ENCODE data around the gene SIT1. TPM values are rescaled to one million over a fixed set of nuclear protein-coding genes. Genes with fewer than 3 reads are reported as not detected.

Gene SIT1
- total RNA-seq, 6 donors from 2014 or later = 1.1 to 3.1 (median 1.8) TPM; not detected in 1

DNA sequence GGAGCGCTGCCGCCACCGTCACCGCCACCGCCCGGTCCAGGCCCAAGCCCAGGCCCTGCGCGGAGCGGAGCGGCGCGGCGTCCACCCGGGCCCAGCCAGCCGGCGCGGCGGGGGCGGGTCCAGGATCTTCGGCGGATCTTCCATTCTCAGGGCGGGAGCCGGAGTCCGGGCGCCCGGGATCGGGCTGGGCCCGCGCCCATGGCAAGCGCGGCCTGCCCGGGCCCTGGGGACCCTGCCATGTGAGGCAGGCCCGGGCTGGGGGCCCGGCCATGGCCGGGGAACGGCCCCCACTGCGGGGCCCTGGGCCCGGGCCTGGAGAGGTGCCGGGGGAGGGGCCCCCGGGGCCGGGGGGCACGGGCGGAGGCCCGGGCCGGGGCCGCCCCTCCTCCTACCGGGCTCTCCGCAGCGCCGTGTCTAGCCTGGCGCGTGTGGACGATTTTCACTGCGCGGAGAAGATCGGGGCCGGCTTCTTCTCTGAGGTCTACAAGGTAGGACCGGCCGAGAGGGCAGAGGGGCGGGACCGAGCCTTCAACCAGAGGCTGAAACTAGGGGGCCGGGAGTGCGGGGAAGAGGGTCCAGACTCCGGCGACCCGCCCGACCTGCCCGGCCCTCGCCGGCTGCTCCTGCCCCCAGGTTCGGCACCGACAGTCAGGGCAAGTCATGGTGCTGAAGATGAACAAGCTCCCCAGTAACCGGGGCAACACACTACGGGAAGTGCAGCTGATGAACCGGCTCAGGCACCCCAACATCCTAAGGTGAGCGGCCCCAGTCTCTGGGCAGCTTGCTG lies 45.2 kb downstream of the SIT1 start:
- no peak for ATAC-seq (ENCODE audit: low FRiP score in 2 of 2)
- H3K27me3 ChIP-seq = no peaks in the 10 kb centered on the region
- no peaks in the 10 kb centered on the region for H3K9me3 ChIP-seq
- peaks cover 18 to 29% (median 28%) of the 10 kb centered on the region in 4 donors for H3K36me3 ChIP-seq
- 0% methylated on average over 16 to 19 of the region's 76 CpGs for WGBS, 2 donors
- TF ChIP-seq POLR2AphosphoS5 (IDR thresholded peaks at IDR 0.05) (no peak), EP300 (IDR thresholded peaks at IDR 0.05) (no peak), POLR2A (IDR thresholded peaks at IDR 0.05) (no peak)
- TF ChIP-seq, protein P1, sequence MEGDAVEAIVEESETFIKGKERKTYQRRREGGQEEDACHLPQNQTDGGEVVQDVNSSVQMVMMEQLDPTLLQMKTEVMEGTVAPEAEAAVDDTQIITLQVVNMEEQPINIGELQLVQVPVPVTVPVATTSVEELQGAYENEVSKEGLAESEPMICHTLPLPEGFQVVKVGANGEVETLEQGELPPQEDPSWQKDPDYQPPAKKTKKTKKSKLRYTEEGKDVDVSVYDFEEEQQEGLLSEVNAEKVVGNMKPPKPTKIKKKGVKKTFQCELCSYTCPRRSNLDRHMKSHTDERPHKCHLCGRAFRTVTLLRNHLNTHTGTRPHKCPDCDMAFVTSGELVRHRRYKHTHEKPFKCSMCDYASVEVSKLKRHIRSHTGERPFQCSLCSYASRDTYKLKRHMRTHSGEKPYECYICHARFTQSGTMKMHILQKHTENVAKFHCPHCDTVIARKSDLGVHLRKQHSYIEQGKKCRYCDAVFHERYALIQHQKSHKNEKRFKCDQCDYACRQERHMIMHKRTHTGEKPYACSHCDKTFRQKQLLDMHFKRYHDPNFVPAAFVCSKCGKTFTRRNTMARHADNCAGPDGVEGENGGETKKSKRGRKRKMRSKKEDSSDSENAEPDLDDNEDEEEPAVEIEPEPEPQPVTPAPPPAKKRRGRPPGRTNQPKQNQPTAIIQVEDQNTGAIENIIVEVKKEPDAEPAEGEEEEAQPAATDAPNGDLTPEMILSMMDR (IDR thresholded peaks at IDR 0.05) = no peak
- peak overlapping the region; percentile 26 to 99 (median 94) for H3K4me3 ChIP-seq
- H3K27ac ChIP-seq = peak overlapping the region; percentile 84 to 95 (median 88)
- H3K4me1 ChIP-seq = peaks cover 18 to 37% (median 25%) of the 10 kb centered on the region in 4 donors
- peak in 1 of 2 donors; percentile 83 for DNase-seq

DNA sequence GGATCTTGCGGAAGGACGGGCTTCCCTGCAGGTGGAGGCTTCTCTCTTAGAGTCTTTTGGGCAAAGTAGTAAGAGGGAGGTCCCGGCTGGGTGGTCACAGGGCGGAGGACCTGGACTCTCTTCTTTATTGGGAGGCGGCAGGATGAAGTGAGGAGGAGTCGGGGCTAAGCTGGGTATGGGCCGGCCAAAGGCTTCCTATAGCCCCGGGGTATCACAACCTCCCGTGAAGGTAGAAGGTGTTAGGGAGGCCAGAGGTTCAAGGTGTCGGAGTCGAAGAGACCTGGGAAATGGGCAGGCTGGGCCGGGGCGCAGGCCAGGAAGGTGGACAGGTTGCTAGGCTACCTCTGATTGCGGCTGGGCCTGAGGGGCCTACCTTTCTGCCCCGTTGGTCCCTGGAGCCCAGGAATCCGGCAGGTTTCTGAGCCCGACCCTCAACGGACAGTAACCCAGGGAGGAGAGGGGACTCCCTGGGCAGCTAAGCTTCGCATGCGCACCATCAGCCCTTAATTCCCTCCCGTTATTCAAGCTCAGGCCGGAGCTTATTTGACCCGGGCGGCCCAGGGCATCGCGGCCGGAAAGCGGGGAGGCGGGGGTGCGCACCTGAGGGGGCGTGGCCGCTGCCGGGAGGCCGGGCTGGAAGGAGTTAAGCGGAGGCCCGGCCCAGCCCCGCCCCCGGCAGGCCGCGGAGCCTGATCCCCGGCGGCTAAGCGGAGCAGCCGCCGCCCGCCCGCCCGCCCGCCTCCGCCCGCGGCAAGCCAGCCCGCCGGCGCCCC lies 46.0 kb downstream of the SIT1 start, which contains the start of gene TESK1:
Gene TESK1, plus strand, starts transcription at position 685 of the 773 bp plus-strand sequence. CDS start 358 bp downstream, outside the sequence.
- 0% methylated on average over 16 to 31 of the region's 55 CpGs for WGBS, 2 donors
- no peak for TF ChIP-seq EP300 (IDR thresholded peaks at IDR 0.05)
- TF ChIP-seq POLR2AphosphoS5 (IDR thresholded peaks at IDR 0.05) = peak in 1 of 2 donors; percentile 46
- Histone ChIP-seq H3K9me3 (no peaks in the 10 kb centered on the region), H3K27ac (peak within 1 kb of the TSS; percentile 85 to 95 (median 89)), H3K36me3 (peaks cover 16 to 25% (median 22%) of the 10 kb centered on the region in 4 donors), H3K4me1 (peaks cover 18 to 37% (median 25%) of the 10 kb centered on the region in 4 donors), H3K4me3 (peak within 1 kb of the TSS; percentile 37 to 99 (median 94)), H3K27me3 (no peaks in the 10 kb centered on the region)
- ATAC-seq (ENCODE audit: low FRiP score in 2 of 2) = peak; percentile 72 to 75
- DNase-seq = peak; percentile 83 to 97

DNA sequence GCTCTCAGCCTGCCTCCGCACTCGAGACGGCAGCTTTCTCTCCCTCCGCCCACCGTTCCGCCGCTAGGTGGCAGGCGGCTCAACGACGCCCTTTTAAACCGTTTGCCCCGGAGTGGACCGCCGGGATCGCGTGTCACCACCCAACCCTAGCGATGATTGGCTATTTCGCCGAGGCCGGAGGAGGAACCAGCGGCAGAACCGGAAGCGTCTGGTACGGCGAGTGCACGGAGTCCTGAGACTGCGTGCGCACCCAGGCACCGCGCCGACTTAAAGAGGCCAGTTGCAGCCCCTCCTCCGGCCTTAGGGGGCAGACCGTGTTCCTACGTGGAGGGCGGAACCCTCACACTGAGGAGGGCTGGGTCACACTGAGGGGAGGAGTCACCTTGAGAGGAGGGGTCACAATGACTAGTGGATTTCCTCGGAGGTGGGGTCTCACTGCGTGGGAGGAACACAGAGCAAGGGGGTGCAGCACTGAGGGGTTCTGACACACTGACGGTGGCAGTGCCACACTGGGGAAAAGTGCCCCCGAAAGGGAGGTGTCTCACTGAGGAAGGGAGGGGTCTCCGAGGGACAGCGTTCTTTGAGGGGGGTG lies 46.6 kb downstream of the SIT1 start:
- peak in 1 of 4 donors; percentile 73 for TF ChIP-seq EP300 (IDR thresholded peaks at IDR 0.05)
- peak in 2 of 4 donors; percentile 72 to 78 for TF ChIP-seq POLR2A (IDR thresholded peaks at IDR 0.05)
- peak; percentile 64 to 93 for TF ChIP-seq POLR2AphosphoS5 (IDR thresholded peaks at IDR 0.05)
- TF ChIP-seq, protein P1 (IDR thresholded peaks at IDR 0.05) = peak; percentile 95 to 99 (median 98)
- ATAC-seq (ENCODE audit: low FRiP score in 2 of 2) (peak; percentile 97 to 99), DNase-seq (peak; percentile 99 to 100)
- H3K36me3 ChIP-seq = peaks cover 10 to 18% (median 15%) of the 10 kb centered on the region in 4 donors
- peaks cover 18 to 41% (median 26%) of the 10 kb centered on the region in 4 donors for H3K4me1 ChIP-seq
- 0% methylated on average over 18 to 29 of the region's 41 CpGs for WGBS, 2 donors
- H3K9me3 ChIP-seq = no peaks in the 10 kb centered on the region
- H3K27ac ChIP-seq = peak overlapping the region; percentile 85 to 95 (median 89)
- peak overlapping the region; percentile 37 to 99 (median 94) for H3K4me3 ChIP-seq
- no peaks in the 10 kb centered on the region for H3K27me3 ChIP-seq

DNA sequence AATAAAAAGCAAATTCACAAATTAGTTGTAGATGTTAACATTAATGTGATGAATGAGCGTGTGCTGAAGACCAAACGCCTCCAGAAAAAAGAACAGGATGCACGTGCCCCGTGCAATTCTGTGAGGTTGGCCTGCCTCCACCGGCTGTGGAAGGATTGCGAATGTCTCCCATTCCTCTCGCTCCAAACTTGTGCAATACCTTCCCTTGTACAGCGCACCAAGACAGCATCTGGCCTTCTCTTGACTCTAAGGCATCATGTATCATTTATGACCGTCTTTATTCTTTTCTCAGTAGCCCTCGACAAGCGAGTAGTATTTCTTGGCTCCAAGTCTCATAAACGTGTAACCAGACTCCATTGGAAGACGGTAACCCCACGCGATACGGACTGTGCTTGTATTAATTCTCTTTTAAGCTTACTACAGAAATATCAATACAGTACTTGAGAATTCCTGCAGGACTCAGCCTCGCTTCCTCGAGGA lies 47.2 kb downstream of the SIT1 start:
- peak overlapping the region in 3 of 4 donors; percentile 92 to 99 (median 96) for H3K4me3 ChIP-seq
- TF ChIP-seq POLR2AphosphoS5 (IDR thresholded peaks at IDR 0.05) (no peak), POLR2A (IDR thresholded peaks at IDR 0.05) (peak in 1 of 4 donors; percentile 45), EP300 (IDR thresholded peaks at IDR 0.05) (peak in 1 of 4 donors; percentile 2)
- TF ChIP-seq, protein P1 (IDR thresholded peaks at IDR 0.05) = no peak
- peak overlapping the region; percentile 84 to 95 (median 88) for H3K27ac ChIP-seq
- DNase-seq (peak in 1 of 2 donors; percentile 64), ATAC-seq (ENCODE audit: low FRiP score in 2 of 2) (peak in 1 of 2 donors; percentile 48)
- H3K9me3 ChIP-seq = no peaks in the 10 kb centered on the region
- H3K4me1 ChIP-seq = peaks cover 18 to 46% (median 28%) of the 10 kb centered on the region in 4 donors
- WGBS, 2 donors = 2 to 3% methylated on average over 17 to 18 of the region's 18 CpGs
- H3K36me3 ChIP-seq = peaks cover 4 to 13% (median 10%) of the 10 kb centered on the region in 4 donors
- no peaks in the 10 kb centered on the region for H3K27me3 ChIP-seq
